Astrocyte (in vitro differentiated cells and primary cell): ENCODE results near the gene SSUH2.

ENCODE experiments used
- CTCF ChIP-seq: IDR thresholded peaks from 2 replicates; pipeline ENCODE4 v1.5.1; 2011; ENCODE audit warnings: low read depth, mild to moderate bottlenecking, inconsistent platforms, low read length, moderate library complexity; ENCODE audit not compliant: insufficient read depth
- EZH2 ChIP-seq: IDR thresholded peaks from 2 replicates; pipeline ENCODE4 v1.6.1; 2012; ENCODE audit warnings: mild to moderate bottlenecking, low read length, inconsistent platforms; ENCODE audit not compliant: insufficient read depth

GRCh38 chr3:8660175-8661118 is 15.8 kb upstream of the SSUH2 start:
- TF ChIP-seq EZH2 (no peak), CTCF (no peak)
